ENCODE results near the gene TENM4. TPM values are rescaled to one million over a fixed set of nuclear protein-coding genes. Genes with fewer than 3 reads are reported as not detected.

Gene TENM4
- polyA plus RNA-seq, 1 donor from 2014 or later = 16.8 TPM

DNA sequence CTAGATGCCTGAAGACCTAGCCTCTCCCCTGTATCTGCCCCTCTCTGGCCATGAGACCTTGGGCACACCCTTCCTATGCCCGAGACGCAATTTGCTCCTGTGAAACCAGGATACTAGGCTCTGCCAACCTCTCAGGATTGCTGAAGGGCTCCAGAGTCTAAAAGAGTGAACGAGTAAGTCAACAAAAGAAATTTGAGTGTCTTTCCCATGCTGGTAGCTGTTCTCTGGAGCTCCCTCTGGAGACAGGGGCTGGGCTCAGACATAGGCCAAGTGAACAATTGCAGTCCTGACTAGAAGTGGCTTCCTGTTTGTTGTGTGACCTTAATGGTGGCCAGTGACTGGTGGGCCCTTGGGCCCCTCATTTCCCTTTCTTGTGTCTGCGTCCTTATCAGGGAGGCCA, 677.2 kb downstream of the TENM4 start:
- H3F3A ChIP-seq (ENCODE audit: insufficient read depth, low read length, poor library complexity, severe bottlenecking) = no peaks in the 10 kb centered on the region
- no peak overlapping the region for H3K27ac ChIP-seq (ENCODE audit: low read length)
- no peaks in the 10 kb centered on the region for H3K27me3 ChIP-seq (ENCODE audit: insufficient read depth, low read depth, low read length)
- H3K9me2 ChIP-seq (ENCODE audit: insufficient read depth, low read length) = no peaks in the 10 kb centered on the region
- no peak overlapping the region for H3K4me3 ChIP-seq (ENCODE audit: low read length)
- no peaks in the 10 kb centered on the region for H3K9me3 ChIP-seq (ENCODE audit: low read length)
- no peak overlapping the region for H3K9ac ChIP-seq (ENCODE audit: low read length)
- no peaks in the 10 kb centered on the region for H3K79me2 ChIP-seq (replicated peaks; ENCODE audit: insufficient read depth, low read length)
- no peak for TF ChIP-seq POLR2AphosphoS5 (IDR thresholded peaks at IDR 0.05)
- TF ChIP-seq EZH2 (IDR thresholded peaks at IDR 0.05; ENCODE audit: borderline replicate concordance, insufficient read depth, low read length, poor library complexity, severe bottlenecking) = no peak
- TF ChIP-seq RAD21 (conservative IDR thresholded peaks at IDR 0.05) = no peak
- TF ChIP-seq, protein P1, sequence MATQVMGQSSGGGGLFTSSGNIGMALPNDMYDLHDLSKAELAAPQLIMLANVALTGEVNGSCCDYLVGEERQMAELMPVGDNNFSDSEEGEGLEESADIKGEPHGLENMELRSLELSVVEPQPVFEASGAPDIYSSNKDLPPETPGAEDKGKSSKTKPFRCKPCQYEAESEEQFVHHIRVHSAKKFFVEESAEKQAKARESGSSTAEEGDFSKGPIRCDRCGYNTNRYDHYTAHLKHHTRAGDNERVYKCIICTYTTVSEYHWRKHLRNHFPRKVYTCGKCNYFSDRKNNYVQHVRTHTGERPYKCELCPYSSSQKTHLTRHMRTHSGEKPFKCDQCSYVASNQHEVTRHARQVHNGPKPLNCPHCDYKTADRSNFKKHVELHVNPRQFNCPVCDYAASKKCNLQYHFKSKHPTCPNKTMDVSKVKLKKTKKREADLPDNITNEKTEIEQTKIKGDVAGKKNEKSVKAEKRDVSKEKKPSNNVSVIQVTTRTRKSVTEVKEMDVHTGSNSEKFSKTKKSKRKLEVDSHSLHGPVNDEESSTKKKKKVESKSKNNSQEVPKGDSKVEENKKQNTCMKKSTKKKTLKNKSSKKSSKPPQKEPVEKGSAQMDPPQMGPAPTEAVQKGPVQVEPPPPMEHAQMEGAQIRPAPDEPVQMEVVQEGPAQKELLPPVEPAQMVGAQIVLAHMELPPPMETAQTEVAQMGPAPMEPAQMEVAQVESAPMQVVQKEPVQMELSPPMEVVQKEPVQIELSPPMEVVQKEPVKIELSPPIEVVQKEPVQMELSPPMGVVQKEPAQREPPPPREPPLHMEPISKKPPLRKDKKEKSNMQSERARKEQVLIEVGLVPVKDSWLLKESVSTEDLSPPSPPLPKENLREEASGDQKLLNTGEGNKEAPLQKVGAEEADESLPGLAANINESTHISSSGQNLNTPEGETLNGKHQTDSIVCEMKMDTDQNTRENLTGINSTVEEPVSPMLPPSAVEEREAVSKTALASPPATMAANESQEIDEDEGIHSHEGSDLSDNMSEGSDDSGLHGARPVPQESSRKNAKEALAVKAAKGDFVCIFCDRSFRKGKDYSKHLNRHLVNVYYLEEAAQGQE (IDR thresholded peaks at IDR 0.05; ENCODE audit: borderline replicate concordance) = no peak
- TF ChIP-seq TAF1 (IDR thresholded peaks at IDR 0.05; ENCODE audit: low read depth) = no peak
- TF ChIP-seq MXI1 (conservative IDR thresholded peaks at IDR 0.05; ENCODE audit: poor library complexity, severe bottlenecking) = no peak
- TF ChIP-seq, protein P2, sequence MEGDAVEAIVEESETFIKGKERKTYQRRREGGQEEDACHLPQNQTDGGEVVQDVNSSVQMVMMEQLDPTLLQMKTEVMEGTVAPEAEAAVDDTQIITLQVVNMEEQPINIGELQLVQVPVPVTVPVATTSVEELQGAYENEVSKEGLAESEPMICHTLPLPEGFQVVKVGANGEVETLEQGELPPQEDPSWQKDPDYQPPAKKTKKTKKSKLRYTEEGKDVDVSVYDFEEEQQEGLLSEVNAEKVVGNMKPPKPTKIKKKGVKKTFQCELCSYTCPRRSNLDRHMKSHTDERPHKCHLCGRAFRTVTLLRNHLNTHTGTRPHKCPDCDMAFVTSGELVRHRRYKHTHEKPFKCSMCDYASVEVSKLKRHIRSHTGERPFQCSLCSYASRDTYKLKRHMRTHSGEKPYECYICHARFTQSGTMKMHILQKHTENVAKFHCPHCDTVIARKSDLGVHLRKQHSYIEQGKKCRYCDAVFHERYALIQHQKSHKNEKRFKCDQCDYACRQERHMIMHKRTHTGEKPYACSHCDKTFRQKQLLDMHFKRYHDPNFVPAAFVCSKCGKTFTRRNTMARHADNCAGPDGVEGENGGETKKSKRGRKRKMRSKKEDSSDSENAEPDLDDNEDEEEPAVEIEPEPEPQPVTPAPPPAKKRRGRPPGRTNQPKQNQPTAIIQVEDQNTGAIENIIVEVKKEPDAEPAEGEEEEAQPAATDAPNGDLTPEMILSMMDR (IDR thresholded peaks at IDR 0.05; ENCODE audit: poor library complexity, severe bottlenecking) = no peak
- no peak for TF ChIP-seq SMC3 (conservative IDR thresholded peaks at IDR 0.05; ENCODE audit: poor library complexity)
- no peak for TF ChIP-seq EP300 (conservative IDR thresholded peaks at IDR 0.05; ENCODE audit: poor library complexity, severe bottlenecking)
- no peak overlapping the region for H2AFZ ChIP-seq (ENCODE audit: low read depth, low read length)
- H4K20me1 ChIP-seq (ENCODE audit: insufficient read depth) = no peaks in the 10 kb centered on the region
- no peak overlapping the region for H3K4me2 ChIP-seq (ENCODE audit: low read length)
- H3K36me3 ChIP-seq (ENCODE audit: insufficient read depth, low read length) = peaks cover 8% of the 10 kb centered on the region

DNA sequence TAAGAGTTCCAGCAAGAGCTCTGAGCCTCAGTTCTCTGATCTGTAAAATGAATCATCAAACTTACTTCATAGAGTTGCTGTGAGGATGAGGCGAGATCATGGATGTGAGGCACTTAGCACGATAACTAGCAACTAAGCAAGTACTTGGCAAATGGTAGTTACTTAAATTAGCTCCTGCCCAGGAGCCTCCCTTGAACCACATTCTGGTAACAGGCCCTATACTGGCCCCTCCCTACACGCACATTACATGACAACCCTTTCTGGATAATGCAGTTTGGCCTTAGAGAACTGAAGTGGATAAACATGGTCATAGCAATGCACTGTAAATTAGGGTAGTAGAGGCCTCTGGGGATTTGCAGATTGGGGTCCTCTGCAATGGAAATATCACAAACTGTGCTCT, 678.7 kb downstream of the TENM4 start:
- no peaks in the 10 kb centered on the region for H3F3A ChIP-seq (ENCODE audit: insufficient read depth, low read length, poor library complexity, severe bottlenecking)
- no peak overlapping the region for H2AFZ ChIP-seq (ENCODE audit: low read depth, low read length)
- H3K9ac ChIP-seq (ENCODE audit: low read length) = no peak overlapping the region
- no peaks in the 10 kb centered on the region for H3K79me2 ChIP-seq (replicated peaks; ENCODE audit: insufficient read depth, low read length)
- H3K4me2 ChIP-seq (ENCODE audit: low read length) = no peak overlapping the region
- TF ChIP-seq RAD21 (conservative IDR thresholded peaks at IDR 0.05) = no peak
- no peak for TF ChIP-seq TAF1 (IDR thresholded peaks at IDR 0.05; ENCODE audit: low read depth)
- TF ChIP-seq POLR2AphosphoS5 (IDR thresholded peaks at IDR 0.05) = no peak
- TF ChIP-seq MXI1 (conservative IDR thresholded peaks at IDR 0.05; ENCODE audit: poor library complexity, severe bottlenecking) = no peak
- TF ChIP-seq, protein P2 (IDR thresholded peaks at IDR 0.05; ENCODE audit: poor library complexity, severe bottlenecking) = no peak
- TF ChIP-seq SMC3 (conservative IDR thresholded peaks at IDR 0.05; ENCODE audit: poor library complexity) = no peak
- no peak for TF ChIP-seq EZH2 (IDR thresholded peaks at IDR 0.05; ENCODE audit: borderline replicate concordance, insufficient read depth, low read length, poor library complexity, severe bottlenecking)
- TF ChIP-seq, protein P1 (IDR thresholded peaks at IDR 0.05; ENCODE audit: borderline replicate concordance) = no peak
- no peak for TF ChIP-seq EP300 (conservative IDR thresholded peaks at IDR 0.05; ENCODE audit: poor library complexity, severe bottlenecking)
- no peak overlapping the region for H3K27ac ChIP-seq (ENCODE audit: low read length)
- no peaks in the 10 kb centered on the region for H3K9me3 ChIP-seq (ENCODE audit: low read length)
- H3K36me3 ChIP-seq (ENCODE audit: insufficient read depth, low read length) = peaks cover 2% of the 10 kb centered on the region
- H4K20me1 ChIP-seq (ENCODE audit: insufficient read depth) = no peaks in the 10 kb centered on the region
- H3K4me3 ChIP-seq (ENCODE audit: low read length) = no peak overlapping the region
- H3K27me3 ChIP-seq (ENCODE audit: insufficient read depth, low read depth, low read length) = no peaks in the 10 kb centered on the region
- H3K9me2 ChIP-seq (ENCODE audit: insufficient read depth, low read length) = no peaks in the 10 kb centered on the region
